GM19467 (cell line): ENCODE data around the gene CLIC5.

Experiments used
- ATAC-seq: cut with Tn5 transposase; IDR thresholded peaks from one replicate; pipeline ENCODE4 v1.9.1; 2021; ENCODE audit warnings: mild to moderate bottlenecking, moderate library complexity; ENCODE audit not compliant: unreplicated experiment

CLIC5 gene

DNA sequence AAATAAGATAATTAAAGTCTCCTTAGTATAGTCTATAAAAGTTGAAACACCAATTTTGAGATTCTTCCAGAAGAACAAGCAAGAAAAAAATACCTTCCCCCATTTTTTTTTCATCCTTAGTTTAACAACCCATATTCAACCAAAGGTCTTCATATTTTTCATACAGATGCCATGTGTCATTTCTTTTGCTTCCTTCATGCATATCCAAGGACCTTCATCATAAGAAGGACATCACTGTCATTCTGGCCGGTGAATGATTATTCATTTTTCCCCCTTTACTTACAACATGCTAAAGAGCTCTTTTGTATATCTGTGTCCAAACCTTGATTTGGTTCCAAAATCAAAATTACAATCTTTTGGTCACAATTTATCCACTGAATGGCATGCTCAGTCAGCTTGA is 21.3 kb upstream of the CLIC5 start:
- ATAC-seq: no peak

DNA sequence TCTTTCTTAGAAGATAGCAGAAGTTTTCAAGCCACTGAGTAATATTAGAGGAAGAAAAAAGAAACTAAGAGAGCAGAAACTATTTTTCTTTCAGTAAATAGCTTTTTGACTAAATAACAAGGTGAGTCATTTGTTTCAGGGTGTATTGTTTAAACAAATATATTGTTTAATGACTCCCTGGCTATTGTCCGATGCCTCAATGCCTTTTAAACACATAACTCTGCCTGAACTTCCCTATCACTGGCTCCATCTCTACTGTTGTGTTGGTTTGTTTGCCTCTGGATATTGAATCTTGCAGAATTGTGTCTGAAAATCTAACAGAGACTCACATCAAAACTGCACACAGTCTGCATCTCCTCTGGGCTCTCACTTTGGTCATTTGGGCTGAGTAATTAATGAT is 19.6 kb upstream of the CLIC5 start:
- no peak for ATAC-seq

DNA sequence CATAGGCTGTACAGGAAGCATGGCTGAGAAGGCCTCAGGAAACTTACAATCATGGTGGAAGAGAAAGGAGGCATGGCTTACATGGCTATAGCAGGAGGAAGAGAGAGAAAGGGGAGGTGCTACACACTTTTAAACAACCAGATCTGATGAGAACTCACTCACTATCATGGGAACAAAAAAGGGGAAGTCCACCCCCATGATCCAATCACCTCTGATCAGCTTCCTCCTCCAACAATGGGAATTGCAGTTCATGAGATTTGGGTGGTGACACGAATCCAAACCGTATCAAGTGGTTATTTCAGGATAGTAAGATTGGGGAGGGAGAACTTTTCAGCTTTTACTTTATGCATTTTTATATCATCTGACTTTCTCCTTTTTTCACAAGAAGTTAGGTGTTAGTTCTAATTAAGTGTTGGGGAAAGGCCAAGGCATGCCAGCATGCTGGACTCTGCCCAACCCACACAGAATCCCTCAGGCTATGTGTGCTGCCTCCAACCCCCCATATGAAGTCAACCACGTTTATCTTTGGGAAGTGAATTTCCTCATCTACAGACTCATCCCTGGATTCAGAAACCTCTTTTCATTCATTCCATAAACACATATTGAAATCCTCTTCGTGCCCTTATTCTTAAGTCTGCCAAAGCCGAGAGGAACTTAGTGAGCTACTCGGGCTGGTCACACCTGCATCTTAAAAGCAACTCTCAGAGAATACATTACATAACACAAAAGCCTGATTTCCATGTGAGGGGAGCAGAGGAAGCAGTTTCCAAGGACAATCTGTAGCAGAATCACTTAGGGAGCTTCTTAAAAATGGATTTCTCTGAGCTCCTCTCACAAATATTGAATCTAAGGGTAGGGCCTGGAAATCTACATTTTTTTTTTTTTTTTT is 16.7 kb upstream of the CLIC5 start:
- ATAC-seq: no peak

DNA sequence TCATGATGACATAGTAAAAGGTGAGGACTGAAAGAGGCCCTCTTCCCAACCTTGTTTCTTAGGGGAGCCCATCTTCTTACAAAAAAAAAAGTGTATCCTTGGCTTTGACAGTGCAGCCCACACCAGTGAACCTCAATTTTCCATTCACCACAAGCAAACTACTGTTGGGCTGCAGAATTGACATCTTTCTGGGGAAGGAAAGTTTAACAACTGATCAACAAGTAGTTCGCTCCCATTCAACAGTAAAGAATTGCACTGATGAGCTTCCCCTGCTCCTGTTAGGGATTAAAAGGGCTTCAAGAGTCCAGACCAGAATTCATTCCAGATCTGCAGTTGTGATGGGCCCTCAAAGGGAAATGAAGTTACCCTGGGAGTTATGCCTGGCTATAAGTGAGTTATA is 13.9 kb upstream of the CLIC5 start:
- no peak for ATAC-seq

DNA sequence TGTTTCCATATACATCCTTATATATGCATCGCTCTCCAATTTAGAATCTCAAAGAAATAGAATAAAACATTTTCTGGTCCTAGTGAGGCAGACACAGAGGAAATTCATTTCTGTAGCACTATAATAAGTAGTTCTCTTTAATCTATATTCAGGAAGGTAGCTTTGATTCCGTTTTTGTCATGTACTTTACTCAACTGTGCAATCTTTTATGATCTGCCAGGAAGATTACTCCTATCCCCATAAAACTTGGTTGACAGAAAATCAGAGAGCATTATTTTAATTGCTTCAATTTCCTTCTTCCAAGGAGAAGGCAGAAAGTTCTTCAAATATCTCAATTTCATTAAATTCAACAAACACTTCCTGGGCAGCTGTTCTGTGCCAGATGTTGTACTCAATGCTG is 10.6 kb upstream of the CLIC5 start:
- no peak for ATAC-seq

DNA sequence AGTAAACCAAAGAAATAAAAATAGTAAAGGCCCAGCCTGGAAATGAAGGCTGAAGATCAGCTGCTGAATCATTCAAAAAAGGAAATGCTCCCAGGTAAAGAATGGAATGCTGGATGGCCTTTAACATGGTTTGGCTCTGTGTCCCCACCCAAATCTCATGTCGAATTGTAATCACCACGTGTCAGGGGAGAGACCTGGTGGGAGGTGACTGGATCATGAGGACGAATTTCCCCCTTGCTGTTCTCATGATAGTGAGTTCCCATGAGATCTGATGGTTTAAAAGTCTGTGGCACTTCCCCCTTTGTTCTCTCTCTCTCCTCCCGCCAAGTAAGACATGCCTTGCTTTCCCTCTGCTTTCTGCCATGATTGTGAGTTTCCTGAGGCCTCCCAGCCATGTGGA is 9.9 kb upstream of the CLIC5 start:
- no peak for ATAC-seq

DNA sequence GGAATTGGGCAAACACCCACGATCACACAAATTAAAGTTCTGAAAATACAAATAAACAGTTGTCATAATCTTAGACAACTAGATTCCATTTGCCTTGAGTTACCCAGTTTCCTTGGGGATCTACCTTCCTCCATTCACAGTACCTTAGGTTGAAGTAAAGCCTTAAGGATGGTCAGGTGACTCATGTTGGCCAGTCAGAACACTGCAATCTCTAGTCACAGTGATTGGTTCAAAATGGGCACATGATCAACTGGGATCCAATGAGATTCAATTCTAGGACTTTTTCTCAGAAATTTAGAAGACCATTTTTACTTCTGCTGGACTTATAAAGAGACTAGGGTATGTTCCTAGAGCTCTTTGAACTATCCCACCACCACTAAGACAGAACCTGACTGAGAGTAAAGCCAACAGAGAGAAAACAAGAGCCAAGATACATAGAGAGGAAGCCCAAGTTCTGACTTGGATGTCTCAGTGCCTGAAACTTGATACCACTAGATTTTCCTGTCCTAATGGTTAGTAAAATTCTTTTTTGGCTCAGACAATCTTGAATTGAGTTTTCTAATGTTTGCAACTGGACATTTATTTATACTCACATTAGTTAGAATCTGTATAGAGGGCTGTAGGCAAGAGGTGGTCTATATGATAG is 8.6 kb upstream of the CLIC5 start:
- ATAC-seq: no peak

DNA sequence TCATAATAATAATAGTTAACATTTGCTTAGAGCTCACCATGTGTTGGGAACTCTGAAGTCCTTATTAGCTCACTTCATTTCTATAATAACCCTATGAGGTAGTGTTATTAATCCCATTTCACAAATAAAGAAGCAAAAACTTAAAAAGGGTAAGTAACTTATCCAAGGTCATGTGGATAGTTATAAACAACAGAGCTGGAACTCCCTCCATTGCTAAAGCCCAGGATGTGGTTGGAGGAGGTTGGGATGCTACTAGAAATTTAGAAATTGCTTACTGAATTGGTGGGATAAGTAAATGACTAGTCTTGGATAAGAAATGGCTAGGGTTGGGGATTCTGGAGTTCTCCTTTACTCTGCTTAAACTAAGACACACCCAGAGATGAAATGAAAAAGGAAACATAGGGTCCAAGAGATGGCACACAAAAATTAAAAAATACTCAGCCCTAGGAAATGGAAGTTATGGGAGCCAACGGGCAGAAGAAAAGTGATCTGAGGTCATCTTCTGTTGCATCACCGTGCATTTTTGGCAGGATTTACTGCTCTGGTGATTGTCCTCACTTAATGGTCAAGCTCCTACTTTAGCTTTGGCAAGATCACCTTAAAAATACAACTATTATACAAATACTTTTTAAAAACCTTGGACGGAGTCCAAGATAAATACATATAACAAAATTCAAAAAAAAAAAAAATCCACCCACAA is 7.7 kb upstream of the CLIC5 start:
- no peak for ATAC-seq

DNA sequence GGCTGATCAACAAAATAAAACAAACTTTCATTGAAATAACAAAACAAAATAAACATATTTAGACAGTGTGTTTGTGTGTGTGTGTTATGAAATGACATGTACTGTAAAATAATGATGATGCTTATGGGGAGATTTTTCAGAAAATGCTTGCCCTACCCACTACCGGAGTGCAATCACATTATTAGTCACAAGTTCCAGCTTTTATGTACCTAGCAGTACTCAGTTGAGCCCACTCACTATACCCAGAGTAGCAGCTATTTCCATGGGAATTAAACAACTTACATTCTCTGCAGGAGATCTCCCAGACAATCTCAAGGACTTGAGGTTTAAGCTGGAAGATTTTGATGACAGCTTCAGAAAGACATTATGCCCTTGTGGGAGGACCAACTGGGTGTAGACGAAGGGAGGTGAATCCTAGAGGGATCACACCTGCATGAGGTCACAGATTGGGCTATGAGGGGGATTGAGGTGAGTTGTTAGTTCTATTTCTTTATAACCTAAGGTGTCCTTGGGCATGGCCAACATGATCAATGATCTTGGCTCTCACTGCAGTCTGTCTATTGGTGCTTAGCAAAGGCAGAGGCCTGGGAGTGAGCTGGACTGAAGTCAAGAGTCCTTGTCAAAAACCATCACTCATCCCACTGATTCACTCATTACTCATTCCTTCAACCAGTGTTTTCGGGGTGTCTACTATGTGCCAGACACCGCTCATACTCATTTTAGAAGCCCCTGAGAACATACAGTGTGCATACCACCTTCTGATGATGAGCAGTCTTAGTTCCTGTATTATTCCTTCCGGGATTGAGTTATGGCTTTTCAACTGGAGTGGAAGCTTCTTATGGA is 6.7 kb upstream of the CLIC5 start:
- ATAC-seq: no peak

DNA sequence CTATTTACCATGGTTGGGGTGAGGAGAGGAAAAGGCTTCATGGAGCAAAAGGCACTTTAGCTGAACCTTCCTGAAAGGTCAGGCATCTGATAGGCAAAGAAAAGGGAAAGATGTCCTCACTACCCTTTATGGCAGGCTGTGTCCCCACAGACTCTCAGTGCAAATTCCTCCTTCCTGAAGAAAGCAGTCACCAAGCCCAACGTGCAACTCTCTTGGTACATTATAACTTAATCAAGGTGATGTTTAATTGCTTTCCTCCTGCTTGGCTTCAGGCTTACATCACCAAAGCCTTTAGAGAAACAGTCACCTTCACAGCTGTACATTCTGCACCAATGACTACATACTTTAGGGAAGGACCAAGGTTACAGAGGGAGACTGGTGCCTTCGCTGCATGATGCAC is 2.1 kb upstream of the CLIC5 start:
- no peak for ATAC-seq

DNA sequence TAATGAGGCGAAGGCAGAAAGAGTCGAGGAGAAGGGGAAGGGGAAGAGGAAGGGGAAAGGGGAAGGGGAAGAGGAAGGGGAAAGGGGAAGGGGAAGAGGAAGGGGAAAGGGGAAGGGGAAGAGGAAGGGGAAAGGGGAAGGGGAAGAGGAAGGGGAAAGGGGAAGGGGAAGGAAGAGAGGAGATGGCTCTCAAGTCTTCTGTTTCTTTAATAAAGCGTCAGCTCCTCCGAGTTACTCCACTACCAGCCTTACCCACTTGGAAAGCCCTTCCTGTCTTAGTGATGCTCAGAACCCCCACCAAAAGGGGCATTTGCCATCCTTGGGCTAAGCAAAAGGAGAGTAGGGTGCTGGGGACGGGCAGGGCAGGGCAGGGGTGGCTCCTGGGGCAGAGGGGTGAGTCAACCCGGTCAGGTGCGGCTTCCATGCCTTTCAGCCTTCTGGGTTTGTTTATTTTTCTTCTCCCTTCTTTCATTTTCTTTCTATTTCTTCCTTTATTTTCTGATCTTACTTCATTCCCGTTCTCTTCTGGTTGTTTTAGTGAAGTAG is 476 bp upstream of the CLIC5 start:
- ATAC-seq: no peak

DNA sequence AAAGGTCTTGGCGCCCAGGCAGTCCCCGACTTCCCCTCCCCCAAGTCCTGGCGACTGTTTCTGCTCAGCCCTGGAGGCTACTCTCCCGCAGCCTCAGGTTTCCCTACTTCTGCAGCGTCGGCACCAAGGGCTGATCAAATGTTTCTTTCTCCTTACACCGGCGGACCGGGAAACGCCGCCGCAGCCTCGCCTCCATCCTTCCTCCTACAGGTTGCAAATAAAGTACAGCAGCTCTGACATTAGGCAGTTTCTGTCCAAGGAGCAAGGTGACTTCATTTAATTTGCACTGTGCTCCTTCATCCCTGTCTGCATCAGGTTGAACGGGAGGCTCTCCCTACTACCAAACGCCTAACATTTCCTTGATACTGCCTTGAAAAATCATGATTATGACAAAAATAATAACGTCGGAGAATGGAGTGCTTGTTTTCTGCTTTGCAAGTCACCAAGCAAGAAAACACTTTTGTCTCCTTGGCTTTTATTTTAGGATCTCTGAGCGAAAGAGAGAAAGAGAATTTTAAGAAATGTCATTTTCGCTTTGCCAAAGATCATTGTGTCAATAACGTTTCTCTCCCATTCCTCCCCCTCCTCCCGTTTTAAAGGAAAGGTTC is 1.0 kb downstream of the CLIC5 start:
- no peak for ATAC-seq

DNA sequence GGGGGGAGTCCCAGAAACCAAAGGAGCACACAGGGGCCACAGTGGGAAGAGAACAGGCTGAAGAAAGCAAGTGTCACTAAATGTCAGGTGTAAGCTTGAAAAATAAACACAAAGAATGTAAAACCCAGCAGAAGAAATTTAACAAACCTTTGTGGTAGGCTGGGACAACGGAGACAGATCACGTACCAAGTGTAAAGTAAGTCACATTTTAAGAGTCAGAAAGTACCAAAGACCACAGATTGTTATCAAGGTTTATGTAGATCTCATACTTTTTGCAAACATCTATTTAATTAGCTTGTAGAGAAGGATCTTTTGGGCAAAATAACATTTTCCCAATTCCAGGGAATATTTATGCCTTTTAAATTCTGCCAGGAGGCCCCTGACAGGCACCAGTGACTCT is 1.6 kb downstream of the CLIC5 start:
- ATAC-seq: no peak

DNA sequence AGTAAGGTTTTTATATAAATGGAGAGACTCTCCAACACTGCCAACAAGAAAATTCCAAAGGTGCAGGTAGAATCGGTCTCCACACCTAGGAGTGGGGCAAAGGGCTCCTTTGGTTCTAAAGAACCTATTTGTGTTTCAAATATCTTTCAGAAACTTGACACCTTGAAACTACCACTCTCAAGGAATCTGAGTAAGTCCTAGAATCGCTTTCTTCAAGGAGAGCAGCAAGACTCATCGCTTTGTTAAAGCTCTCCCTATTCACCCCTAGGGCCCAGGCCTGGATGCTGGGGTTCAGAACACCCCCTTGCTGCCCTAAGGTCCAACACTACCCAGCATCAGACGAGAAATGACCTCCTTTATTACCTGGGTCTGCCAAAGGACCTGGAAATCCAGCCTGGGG is 2.0 kb downstream of the CLIC5 start:
- ATAC-seq: no peak

DNA sequence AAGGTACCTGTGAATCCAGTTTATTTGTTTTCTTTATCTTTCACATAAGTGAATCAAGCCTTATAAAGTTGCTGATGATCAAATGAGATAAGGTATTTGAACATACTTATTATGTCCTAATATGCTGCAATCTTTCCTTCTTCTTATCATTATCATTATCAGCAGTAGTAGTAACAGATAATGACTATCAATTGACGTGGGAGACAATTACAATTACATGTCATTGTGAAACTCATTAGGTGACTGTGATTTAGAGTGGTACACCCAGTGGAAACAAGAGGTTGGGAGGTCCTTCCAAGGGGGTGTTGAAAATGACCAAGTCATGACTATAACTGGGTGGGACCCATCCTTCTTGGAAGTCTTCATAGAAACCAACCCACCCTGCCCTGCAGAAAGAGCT is 2.8 kb downstream of the CLIC5 start:
- no peak for ATAC-seq

DNA sequence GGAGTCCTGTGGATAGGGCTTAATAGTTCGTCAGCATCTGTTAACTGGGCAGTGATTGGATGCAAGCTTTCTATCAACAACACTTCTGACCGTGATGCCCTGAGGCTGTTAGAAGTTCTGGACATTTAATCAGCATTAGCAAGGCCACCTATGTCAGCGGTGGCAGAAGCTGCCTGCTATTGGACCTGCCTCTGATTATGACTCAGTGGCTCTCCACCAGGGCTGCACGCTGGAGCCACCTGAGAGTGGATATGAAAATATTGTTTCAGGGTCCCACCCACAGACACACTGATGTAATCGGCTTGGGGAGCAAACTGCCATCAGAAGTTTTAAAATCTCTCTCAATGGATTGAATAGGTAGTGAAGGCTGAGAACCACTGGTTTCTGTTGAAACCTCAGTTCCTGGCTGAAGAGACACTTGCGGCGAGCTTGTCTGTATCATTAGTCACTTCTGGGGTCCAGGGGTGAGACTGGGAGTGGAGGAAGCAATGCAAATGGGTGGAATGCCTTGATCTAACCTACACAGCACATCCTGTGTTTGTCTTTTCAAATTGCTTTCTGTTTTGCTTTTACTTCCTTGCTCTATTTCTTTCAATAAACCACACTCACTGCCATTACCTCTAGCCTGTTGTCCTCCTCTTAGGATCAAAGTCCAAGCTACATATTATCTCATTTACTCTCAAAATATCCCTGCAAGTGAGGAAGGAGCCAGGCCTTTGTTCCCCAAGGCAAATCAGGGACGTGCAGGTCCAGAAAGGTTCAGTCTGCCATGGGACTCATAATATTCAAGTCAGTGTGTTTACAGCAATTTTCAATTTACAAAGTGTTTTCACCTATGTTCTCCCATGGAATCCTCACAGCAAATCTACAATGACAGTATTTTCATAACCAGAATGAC is 4.2 kb downstream of the CLIC5 start:
- ATAC-seq: peak; percentile 97

DNA sequence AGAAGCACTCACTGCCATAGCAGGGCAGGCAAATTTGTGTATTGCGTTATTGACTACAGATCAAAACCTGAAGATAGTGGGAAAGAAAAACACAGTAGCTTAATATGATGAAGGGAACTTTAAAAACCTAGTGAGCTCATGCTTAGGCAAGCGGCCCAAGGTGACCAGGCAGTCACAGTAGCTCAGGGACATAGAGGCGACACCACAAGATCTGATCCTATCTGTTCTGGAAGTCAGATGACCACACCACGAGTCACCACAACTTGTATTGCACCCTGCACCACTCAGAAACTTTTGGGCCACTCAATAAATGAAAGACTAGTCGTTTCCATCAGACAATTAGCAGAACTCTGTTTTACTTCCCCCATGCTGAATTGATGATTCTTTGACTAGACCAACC is 4.9 kb downstream of the CLIC5 start:
- no peak for ATAC-seq

DNA sequence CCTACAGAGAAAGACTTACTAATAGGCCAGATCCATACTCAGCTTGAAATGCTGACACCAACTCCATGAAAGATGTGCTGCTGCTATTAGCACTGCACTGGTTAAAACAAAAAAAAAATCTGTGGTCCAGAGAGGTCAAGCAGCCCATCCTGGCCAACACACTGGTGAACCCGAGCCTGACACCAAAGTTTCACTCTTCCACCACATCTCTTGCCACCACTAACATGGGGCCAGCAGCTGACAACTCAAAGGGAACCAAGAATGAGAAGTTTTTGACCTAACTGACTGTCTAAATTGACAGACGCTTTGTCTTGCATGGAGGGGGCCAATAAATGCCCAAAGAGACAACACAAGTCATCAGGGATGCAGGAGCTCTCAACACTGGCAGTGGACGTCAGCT is 5.4 kb downstream of the CLIC5 start:
- ATAC-seq: no peak

DNA sequence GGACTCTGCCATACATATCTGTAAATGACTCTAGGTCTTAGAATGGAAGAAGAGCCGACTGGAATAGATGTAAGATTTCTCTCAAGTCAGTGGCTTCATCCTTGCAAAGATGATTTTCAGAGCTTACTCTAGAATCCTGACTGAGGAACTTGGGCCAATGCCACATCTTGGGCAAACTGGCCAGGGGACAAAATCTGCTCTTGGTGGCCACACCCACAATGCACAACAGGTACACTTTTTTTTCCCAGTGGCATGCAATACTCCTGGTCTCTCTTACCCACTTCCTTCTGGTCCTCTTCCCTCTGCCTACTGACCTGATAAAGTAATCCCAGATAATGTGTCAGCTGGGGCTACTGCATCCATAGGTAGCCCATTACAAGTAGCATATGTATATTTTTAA is 13.4 kb downstream of the CLIC5 start:
- ATAC-seq: no peak
